T-helper 17 cell (primary cell): Measurements from ENCODE around the gene SLC25A26. TPM values are rescaled to one million over a fixed set of nuclear protein-coding genes. Genes with fewer than 3 reads are reported as not detected.
A peak's percentile ranks its signal among the peaks of the same experiment; 100 is the strongest.

ENCODE experiments used
- ATAC-seq: fragments of 150-1000 bp; cut with Tn5 transposase; 2 replicates; pipeline ENCODE4 v1.10.0; 2021; ENCODE audit warnings: mild to moderate bottlenecking, moderate library complexity
- DNase-seq, 3 donors: peaks; one replicate each; pipeline versions ENCODE4 v3.0.0 to v3.0.0-alpha.2; 2020 to 2021
- H3K9me3 ChIP-seq: one replicate; pipeline ENCODE4 v1.7.0; 2013; ENCODE audit warnings: low read length, mild to moderate bottlenecking; ENCODE audit not compliant: control insufficient read depth, poor library complexity, severe bottlenecking
- H3K27ac Mint-ChIP-seq: one replicate; pipeline ENCODE4 v1.8.0; 2022; ENCODE audit warnings: mild to moderate bottlenecking, moderate library complexity, mixed read lengths
- H3K27me3 Mint-ChIP-seq: one replicate; pipeline ENCODE4 v1.8.0; 2022; ENCODE audit warnings: mixed read lengths
- H3K36me3 Mint-ChIP-seq: one replicate; pipeline ENCODE4 v1.8.0; 2022; ENCODE audit warnings: low read depth, mixed read lengths
- H3K4me1 Mint-ChIP-seq: one replicate; pipeline ENCODE4 v1.8.0; 2022; ENCODE audit warnings: mild to moderate bottlenecking, mixed read lengths
- H3K4me3 Mint-ChIP-seq: one replicate; pipeline ENCODE4 v1.8.0; 2022; ENCODE audit warnings: mild to moderate bottlenecking, moderate library complexity, mixed read lengths
- total RNA-seq, 4 donors: library from RNA in 2 of 4; stranded (reverse) in 2 of 4; gene quantifications; one replicate each; pipeline ENCODE4 v1.2.3 and lab custom pipeline; 2022 to 2026

SLC25A26 gene
- total RNA-seq, 2 donors from 2014 or later: 20.7 to 21.6 TPM

DNA sequence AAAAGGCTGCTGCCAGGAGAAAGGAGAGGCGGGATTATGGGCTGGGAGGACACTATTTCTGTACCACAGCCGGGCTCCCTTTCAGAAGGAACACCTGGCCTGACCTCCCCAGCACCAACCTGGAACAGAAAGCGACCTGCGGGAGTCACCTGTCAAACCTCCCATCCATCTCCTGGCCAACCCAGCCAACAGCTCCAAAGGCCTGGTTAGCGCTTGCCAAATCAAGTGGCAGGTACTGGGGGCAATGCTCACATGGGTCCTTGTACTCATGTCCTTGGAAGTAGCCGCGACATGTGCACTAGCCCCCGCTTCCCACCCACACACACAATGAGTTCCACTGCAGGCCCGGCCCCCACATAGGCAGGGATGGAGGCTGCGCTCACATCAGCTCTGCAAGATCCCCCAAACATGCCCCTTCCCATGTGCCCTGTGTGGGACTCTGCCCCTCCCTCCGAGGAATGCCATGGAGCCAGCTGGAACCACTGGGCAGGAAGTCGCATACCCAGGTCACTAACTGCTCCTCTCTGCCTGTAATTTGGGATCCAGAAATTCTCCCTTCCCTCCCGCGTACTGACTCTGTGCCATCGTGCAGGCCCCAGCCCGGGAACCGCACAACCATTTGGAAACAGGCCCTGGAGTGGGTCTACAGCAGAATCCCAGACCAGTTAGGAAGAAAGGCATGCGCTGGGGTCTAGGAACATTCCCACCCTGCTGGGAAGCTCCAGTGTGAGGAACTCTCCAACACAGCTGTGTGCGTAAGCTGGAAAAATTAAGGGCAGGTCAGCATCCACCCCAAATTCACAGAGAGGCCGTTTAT, 181.1 kb downstream of the SLC25A26 start:
- DNase-seq (no peak), ATAC-seq (no peak)
- Mint-ChIP-seq H3K4me3 (no peak overlapping the region), H3K36me3 (peaks cover 2% of the 10 kb centered on the region), H3K4me1 (peaks cover 4% of the 10 kb centered on the region), H3K27me3 (no peaks in the 10 kb centered on the region), H3K27ac (no peak overlapping the region)
- H3K9me3 ChIP-seq: no peaks in the 10 kb centered on the region

DNA sequence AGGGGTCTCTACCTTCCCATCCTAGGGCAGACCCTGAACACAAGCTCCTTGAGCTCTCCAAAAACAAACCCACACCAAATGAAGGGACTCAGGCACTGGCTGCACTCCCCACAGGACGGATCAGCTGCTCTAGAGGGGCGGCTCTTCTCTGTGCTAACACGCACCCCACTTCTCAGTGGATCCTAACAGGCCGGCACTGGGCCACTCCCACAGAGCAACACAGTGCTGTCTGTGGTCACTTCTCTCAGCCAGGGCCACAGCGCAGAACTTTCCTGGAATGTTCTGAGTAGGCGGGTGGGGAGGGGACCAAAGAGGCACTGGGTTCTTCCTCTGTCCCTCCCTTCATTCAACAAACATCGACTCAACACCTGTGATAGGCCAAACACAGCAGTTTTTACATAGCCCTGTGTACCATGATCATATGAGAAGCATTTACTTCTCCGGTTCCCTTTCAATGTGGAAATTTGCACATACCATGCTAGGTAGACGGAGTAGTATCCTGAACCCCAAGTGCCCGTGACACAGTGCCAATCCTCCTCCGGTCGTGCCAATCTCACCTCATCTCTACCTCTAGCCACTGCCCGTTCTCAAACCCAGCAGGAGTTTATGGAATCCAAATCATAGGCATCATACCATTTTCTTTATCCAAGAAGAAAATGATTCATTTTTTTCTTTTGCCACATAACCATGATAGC, 181.9 kb downstream of the SLC25A26 start:
- Mint-ChIP-seq H3K36me3 (peaks cover 2% of the 10 kb centered on the region), H3K4me3 (no peak overlapping the region), H3K27ac (peak overlapping the region; percentile 67), H3K4me1 (peaks cover 5% of the 10 kb centered on the region), H3K27me3 (no peaks in the 10 kb centered on the region)
- no peaks in the 10 kb centered on the region for H3K9me3 ChIP-seq
- ATAC-seq (no peak), DNase-seq (no peak)

DNA sequence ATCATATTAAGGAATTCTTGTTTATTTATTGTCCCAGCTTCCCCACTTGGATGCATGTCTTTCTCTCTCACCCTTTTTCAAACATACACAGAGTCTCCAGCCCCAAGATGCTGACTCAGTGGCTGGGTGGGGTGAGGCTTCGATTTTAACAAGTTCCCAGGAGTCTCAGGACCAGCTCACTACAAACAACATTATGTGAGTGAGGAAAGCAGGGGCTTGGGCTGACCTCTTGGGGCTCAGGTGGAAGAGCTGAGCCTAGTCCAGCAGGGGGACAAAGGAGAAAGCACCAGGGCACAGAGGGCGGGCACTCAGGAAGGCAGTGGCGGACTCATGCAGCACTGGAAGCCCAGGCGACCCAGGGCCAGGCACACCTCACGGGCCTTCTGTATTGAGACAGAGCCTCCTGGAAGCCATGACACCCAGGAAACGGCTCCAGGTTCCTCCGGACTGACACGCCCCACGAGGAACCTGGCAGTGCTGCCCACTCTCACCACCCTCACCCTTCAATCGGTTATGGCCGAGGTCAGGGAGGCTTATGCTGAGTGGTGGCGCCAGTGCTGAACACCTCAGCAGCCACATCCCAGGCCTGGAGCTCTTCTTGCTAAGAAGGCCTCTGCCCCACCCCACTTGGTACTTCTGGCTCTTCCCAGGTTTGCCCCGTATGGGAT, 182.7 kb downstream of the SLC25A26 start:
- DNase-seq (no peak), ATAC-seq (no peak)
- Mint-ChIP-seq H3K36me3 (no peaks in the 10 kb centered on the region), H3K4me1 (peaks cover 6% of the 10 kb centered on the region), H3K27ac (peak overlapping the region; percentile 67), H3K4me3 (no peak overlapping the region), H3K27me3 (no peaks in the 10 kb centered on the region)
- no peaks in the 10 kb centered on the region for H3K9me3 ChIP-seq

DNA sequence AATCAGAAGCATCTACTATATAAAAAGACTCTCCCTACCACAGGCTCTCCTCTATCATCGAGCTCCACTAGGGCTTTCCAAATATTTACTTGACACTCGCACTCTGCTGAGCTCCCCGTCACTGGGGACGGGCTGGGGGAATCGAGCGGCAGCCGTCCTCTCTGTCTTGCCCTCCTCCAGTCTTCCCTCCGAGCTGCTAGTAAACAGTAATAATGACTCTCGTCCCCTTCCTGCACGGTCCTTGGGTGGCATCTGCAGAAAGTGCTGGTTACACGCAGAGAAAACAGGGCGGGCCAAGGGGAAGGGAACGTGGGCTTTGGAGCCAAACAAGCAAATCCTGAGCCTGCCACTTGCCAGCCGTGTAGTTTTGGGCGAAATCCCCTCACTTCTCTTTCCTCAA, 183.4 kb downstream of the SLC25A26 start:
- Mint-ChIP-seq H3K27ac (no peak overlapping the region), H3K27me3 (no peaks in the 10 kb centered on the region), H3K4me3 (no peak overlapping the region), H3K36me3 (no peaks in the 10 kb centered on the region), H3K4me1 (peaks cover 5% of the 10 kb centered on the region)
- DNase-seq: no peak
- H3K9me3 ChIP-seq: no peaks in the 10 kb centered on the region
- ATAC-seq: no peak

DNA sequence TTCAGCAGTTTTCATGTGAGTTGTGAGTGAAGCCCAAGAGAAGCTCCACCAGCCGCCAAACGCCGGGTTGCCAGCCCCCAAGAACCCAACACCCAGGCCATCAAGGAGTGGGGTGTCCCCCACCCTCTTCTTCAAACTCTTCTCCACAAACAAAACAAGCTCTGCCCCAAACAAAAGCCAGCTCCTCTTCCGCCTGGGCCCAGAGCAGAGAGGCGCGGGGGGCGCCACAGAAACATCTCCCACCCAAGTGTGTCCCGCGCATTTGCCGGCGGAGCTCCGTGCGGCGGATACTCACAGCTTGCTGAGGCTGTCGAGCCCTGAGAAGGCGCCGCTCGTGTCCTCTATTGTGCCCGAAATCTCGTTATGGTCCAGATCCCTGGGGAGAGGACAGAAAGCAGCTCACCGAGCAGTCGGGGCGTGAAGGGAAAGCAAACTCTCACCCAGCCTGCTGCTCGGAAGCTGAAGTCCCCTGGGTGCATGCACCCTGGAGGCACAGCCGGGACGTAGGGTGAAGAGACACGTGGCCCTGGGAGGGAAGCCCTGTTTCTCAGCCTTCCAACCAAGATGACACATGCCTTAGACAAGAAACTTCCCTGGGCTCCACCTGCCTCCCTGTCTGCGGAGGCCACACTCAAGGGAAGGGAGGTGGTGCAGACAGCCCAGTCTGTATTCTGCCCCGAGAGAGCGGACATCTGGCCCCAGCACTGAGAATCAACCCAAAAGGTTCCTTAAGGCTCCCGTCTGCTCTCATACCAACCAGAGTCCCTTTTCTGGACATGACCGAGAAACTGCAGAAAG, 184.3 kb downstream of the SLC25A26 start:
- no peak for DNase-seq

DNA sequence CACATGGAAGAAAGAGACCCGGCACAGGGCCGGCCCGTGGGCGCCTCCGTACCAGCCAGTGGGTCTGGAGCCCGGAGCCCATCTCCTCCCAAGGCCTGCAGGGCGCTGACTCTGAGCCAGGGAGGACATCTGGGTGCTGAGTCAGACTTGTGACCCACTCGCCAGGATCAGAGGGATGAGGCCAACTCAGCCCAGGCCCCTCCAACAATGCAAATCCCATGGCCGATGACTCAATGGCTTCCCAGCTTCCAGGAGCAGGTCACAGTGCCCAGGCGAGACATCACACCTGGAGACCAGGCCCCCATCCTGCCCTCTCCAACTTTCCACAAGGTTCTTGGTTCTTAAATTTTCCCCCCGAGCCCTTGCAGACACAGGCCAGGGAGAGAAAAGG, 184.9 kb downstream of the SLC25A26 start:
- Mint-ChIP-seq H3K36me3 (no peaks in the 10 kb centered on the region), H3K4me1 (peaks cover 6% of the 10 kb centered on the region), H3K4me3 (no peak overlapping the region), H3K27ac (no peak overlapping the region), H3K27me3 (no peaks in the 10 kb centered on the region)
- ATAC-seq: no peak
- DNase-seq: no peak
- no peaks in the 10 kb centered on the region for H3K9me3 ChIP-seq

More for the DNA sequence above, 184.3 kb downstream of the SLC25A26 start:
- Mint-ChIP-seq H3K27me3 (no peaks in the 10 kb centered on the region), H3K4me3 (no peak overlapping the region), H3K4me1 (peaks cover 5% of the 10 kb centered on the region), H3K27ac (no peak overlapping the region), H3K36me3 (no peaks in the 10 kb centered on the region)
- no peaks in the 10 kb centered on the region for H3K9me3 ChIP-seq
- no peak for ATAC-seq

DNA sequence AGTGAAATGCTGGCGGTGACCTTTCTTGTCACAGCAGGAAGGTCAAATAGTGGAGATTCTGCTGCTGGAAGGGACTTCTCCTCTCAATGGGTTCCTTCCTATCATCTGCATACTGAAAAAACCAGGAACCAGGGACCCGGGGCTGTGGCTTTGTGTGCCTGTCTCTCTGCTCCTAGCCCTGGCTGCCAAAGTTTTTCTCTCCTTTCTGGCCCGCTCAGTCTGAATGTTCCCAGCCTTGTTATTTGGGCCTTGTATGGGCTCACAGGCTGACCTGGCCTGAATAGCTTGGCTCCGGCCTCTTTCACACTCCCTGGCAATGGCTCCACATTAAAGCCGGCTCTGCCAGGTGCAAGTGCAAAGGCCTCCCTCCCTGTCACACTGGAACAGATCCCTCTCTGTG, 185.4 kb downstream of the SLC25A26 start:
- H3K27ac Mint-ChIP-seq: no peak overlapping the region
- no peak for DNase-seq
- no peaks in the 10 kb centered on the region for H3K27me3 Mint-ChIP-seq
- H3K9me3 ChIP-seq: no peaks in the 10 kb centered on the region
- no peaks in the 10 kb centered on the region for H3K36me3 Mint-ChIP-seq
- no peak for ATAC-seq
- H3K4me3 Mint-ChIP-seq: no peak overlapping the region
- H3K4me1 Mint-ChIP-seq: peaks cover 7% of the 10 kb centered on the region

DNA sequence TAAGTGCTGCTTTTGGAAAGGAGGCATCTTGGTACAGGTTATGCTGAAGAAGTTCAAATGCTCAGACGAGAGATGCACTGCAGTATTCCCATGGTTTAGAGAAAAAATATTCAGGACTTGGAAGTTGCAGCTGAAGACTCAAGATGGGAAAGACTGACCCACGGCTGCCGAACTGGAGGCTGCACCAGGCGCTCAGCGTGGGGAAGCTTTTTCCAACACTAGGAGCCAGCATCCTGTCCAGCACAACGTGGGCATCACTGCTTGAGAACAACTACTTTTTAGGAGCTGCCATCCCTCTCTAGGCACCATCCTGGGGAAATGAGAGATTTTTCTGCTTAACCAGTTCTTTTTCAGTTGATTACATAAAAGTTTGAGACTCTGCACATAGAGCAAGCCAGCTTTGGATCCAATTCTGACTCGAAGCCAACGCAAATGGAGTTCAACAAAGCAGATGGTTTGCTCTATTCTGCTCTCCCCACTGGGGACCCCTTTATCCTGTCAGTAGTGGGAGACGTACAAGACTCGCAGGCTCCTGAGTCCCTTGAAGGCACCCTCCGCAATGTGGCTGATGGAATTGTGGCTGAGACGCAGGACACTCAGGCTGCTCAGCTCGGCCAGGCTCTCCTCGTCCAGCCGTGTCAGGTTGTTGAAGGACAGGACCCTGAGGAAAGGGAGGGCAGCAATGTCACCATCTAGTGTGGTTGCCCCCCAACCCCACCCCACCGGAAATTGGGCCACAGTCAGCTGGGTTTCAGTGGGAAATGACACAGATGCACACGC, 186.2 kb downstream of the SLC25A26 start:
- Mint-ChIP-seq H3K4me1 (peaks cover 12% of the 10 kb centered on the region), H3K27me3 (no peaks in the 10 kb centered on the region), H3K36me3 (peaks cover 2% of the 10 kb centered on the region), H3K4me3 (no peak overlapping the region), H3K27ac (no peak overlapping the region)
- no peak for DNase-seq
- no peaks in the 10 kb centered on the region for H3K9me3 ChIP-seq
- ATAC-seq: no peak

DNA sequence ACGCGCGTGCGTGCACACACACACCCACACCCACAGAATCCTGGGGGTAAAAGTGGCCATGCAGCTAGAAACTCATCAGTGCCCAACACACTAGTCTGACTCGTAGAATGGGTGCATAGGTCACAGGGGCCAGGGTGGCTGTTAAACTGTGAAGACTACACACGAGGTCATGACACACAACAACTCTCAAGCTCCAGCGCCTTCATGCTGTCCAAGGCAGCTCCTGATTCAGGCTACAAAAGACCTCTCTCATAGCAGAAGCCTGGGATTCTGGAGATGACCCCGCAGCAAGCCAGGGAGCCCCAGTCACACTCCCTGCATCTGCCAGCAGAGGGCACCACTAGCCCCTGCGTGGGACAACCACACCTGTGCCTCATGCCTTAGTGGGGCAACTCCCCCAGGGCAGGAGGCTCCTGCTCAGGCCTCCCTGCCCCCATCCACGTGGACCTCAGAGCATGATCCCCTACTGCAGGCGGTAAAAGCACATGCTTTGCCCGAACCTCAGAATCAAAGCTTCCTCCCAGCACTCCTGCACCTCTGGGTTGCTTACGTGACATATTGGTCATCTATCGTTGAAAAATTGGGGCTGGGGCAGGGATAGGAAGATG, 186.9 kb downstream of the SLC25A26 start:
- Mint-ChIP-seq H3K36me3 (peaks cover 2% of the 10 kb centered on the region), H3K27ac (peak overlapping the region; percentile 61), H3K4me3 (no peak overlapping the region), H3K4me1 (peaks cover 12% of the 10 kb centered on the region), H3K27me3 (no peaks in the 10 kb centered on the region)
- ATAC-seq: peak; percentile 92
- peak; percentile 53 to 79 (median 57) for DNase-seq
- no peaks in the 10 kb centered on the region for H3K9me3 ChIP-seq

DNA sequence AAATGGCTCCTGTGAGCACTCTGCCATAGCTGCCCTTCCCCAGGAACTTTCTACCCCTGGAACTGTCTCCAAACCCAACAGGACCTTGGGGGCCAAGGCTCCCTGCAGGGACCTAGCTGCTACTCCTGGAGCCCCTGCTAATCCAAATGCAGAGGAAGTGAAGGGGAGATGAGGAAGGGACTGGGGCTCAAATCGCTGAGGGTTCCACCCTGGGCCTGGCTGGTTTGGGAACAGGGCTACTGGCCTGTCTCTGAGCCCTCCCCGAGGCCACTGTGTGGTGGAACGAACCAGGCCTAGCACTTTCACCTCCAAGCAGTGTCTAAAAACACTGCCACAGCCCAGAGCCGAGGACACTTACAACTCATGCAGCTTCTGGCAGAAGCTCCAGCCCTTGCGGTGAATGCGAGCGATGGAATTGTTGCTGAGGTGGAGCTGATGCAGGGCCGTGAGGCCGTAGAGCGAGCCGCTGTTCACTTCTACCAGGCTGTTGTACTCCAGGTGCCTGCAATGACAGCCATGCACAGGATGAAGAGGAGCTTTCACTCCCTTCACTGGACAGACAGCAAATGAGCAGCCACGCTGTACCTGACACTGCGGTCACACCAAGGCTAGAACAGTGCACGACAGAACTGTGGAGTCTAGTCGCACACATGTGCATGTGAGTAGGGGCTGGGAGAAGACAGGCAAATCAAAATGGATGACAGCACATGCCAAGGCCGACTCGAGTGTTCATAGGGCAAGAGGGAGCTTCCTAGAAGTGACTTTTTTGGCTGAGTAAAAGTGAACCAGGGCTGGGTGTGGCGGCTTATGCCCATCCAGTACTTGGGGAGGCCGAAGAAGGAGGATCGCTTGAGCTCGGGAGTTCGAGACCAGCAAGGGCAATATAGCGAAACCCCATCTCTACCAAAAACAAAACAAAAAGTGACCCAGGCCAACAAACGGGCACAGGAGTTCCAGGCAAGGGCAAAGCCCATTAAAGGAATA, 189.3 kb downstream of the SLC25A26 start:
- H3K27me3 Mint-ChIP-seq: no peaks in the 10 kb centered on the region
- H3K36me3 Mint-ChIP-seq: peaks cover 2% of the 10 kb centered on the region

DNA sequence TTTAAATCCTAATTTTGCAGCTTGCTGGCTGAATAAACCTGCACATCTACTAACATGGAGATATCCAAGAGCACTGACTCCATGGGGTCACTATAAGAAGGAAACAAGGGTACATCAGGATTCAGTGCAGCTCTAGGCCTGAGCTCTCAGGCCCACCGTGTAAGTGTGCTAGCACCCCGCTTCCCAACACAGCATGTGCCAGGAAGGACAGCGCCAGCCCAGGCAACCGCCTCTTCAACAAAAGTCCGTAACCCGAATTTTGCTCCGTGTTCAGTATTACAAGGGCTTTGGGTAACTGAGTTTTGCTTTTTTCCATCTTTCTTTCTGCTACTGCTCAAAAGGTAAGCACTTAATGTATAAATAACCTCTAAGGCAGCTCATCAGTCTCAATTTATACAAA, 190.2 kb downstream of the SLC25A26 start:
- Mint-ChIP-seq H3K36me3 (peaks cover 2% of the 10 kb centered on the region), H3K4me1 (peaks cover 12% of the 10 kb centered on the region), H3K27me3 (no peaks in the 10 kb centered on the region), H3K4me3 (no peak overlapping the region), H3K27ac (peak overlapping the region; percentile 62)
- no peak for DNase-seq
- H3K9me3 ChIP-seq: no peaks in the 10 kb centered on the region
- no peak for ATAC-seq

More for the DNA sequence above, 189.3 kb downstream of the SLC25A26 start:
- no peak for ATAC-seq
- H3K27ac Mint-ChIP-seq: peak overlapping the region; percentile 27
- no peak overlapping the region for H3K4me3 Mint-ChIP-seq
- DNase-seq: no peak
- H3K9me3 ChIP-seq: no peaks in the 10 kb centered on the region
- H3K4me1 Mint-ChIP-seq: peaks cover 12% of the 10 kb centered on the region
